HuH-7.5 (cell line): ENCODE data around the gene CAPRIN1.
"Not testable (repeated sequence)": the region's sequence is repeated elsewhere in the genome, so short reads cannot be mapped to it uniquely, and the experiment has no call there.

Experiments
- DNase-seq: peaks from one replicate; pipeline ENCODE4 v3.0.0; 2011; ENCODE audit warnings: low spot score

Gene CAPRIN1

GRCh38 chr11:34052036-34052607 is 591 bp downstream of the CAPRIN1 start:
- DNase-seq, result peak; percentile 80

GRCh38 chr11:34052608-34053160 is 1.2 kb downstream of the CAPRIN1 start:
- peak; percentile 20 for DNase-seq

GRCh38 chr11:34053161-34053686 is 1.7 kb downstream of the CAPRIN1 start:
- DNase-seq, result peak; percentile 44

GRCh38 chr11:34054351-34054750 is 2.8 kb downstream of the CAPRIN1 start:
- not testable (repeated sequence) for DNase-seq

- no peak for DNase-seq
Measured at GRCh38 chr11:34055218-34056000, 3.9 kb downstream of the CAPRIN1 start.

GRCh38 chr11:34056672-34057071 is 5.1 kb downstream of the CAPRIN1 start:
- DNase-seq, result no peak

GRCh38 chr11:34063061-34063795 is 11.7 kb downstream of the CAPRIN1 start:
- no peak for DNase-seq

- DNase-seq, result no peak
Measured at GRCh38 chr11:34064291-34064690, 12.8 kb downstream of the CAPRIN1 start.

GRCh38 chr11:34065505-34066203 is 14.1 kb downstream of the CAPRIN1 start:
- no peak for DNase-seq

- DNase-seq, result not testable (repeated sequence)
Measured at GRCh38 chr11:34066766-34067165, 15.2 kb downstream of the CAPRIN1 start.

- DNase-seq, result no peak
Measured at GRCh38 chr11:34067383-34068065, 16.0 kb downstream of the CAPRIN1 start.

GRCh38 chr11:34068111-34068510 is 16.6 kb downstream of the CAPRIN1 start:
- DNase-seq, result no peak

- not testable (repeated sequence) for DNase-seq
Measured at GRCh38 chr11:34071306-34071705, 19.8 kb downstream of the CAPRIN1 start.

- DNase-seq, result no peak
Measured at GRCh38 chr11:34072041-34072440, 20.5 kb downstream of the CAPRIN1 start.

- DNase-seq, result no peak
Measured at GRCh38 chr11:34072832-34073231, 21.3 kb downstream of the CAPRIN1 start.

- DNase-seq, result no peak
Measured at GRCh38 chr11:34074391-34074790, 22.9 kb downstream of the CAPRIN1 start.

- no peak for DNase-seq
Measured at GRCh38 chr11:34075178-34075820, 23.8 kb downstream of the CAPRIN1 start.

GRCh38 chr11:34080609-34081008 is 29.1 kb downstream of the CAPRIN1 start:
- no peak for DNase-seq

GRCh38 chr11:34084637-34085036 is 33.1 kb downstream of the CAPRIN1 start:
- no peak for DNase-seq

GRCh38 chr11:34086554-34087283 is 35.2 kb downstream of the CAPRIN1 start:
- DNase-seq, result no peak
